Measurements from ENCODE around the gene GPR22.

DNA sequence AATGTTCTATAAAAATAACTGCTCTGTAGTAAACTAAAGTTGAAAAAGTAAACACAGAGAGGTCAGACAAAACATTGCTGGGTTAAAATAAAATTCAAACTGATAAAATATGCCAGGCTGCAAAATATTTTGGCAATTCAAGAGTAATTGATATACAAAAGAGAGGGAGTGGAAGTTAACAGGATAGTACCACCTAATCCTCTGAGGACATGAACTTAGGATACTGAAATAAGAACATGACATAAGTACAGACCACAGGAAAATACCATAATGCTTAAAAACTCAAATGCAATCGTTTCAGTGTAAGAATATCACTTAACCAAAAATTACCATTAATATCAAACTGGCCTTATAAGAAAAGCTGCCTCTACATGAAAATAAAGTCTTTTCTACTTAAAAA is 37.6 kb upstream of the GPR22 start:
- TF ChIP-seq CTCF (IDR thresholded peaks at IDR 0.05): no peak
- TF ChIP-seq POLR2A (IDR thresholded peaks at IDR 0.05): no peak
- no peak for TF ChIP-seq EP300 (IDR thresholded peaks at IDR 0.05)
